IMR-90 (cell line): ENCODE measurements around the gene DCUN1D1. TPM values are rescaled to one million over a fixed set of nuclear protein-coding genes. Genes with fewer than 3 reads are reported as not detected.
A peak's percentile ranks its signal among the peaks of the same experiment; 100 is the strongest.

ENCODE experiments used
- ATAC-seq: fragments of 200-7000 bp; cut with Tn5 transposase; 2 replicates; pipeline ENCODE4 v1.9.1; 2020; ENCODE audit warnings: low read depth, mild to moderate bottlenecking, moderate library complexity
- BruUV-seq: library from RNA; stranded (reverse); fragments of 400-500 nt; replicated peaks from 2 replicates; lab custom pipeline; 2021; lab: Mats Ljungman, UMichigan
- CTCF ChIA-PET: fragments of 300-600 bp; formaldehyde crosslinking; extraction: SDS; loops from one replicate; lab custom pipeline; 2021; ENCODE audit warnings: antibody characterized with exemption; lab: Yijun Ruan, JAX
- POLR2A ChIA-PET: fragments of 300-600 bp; sonication (Branson Sonifier 250); formaldehyde crosslinking; loops from one replicate; lab custom pipeline; 2022; ENCODE audit warnings: antibody characterized with exemption; ENCODE audit not compliant: unreplicated experiment; lab: Charles Lee
- DNase-seq: peaks from one replicate; pipeline ENCODE4 v3.0.0; 2013
- H2AFZ ChIP-seq: replicated peaks from 2 replicates; pipeline ENCODE3; 2013; ENCODE audit warnings: low read length, mild to moderate bottlenecking; ENCODE audit not compliant: poor library complexity
- H2AK5ac ChIP-seq: 2 replicates; pipeline ENCODE4 v1.6.1; 2013; ENCODE audit warnings: low read depth, low read length, inconsistent platforms
- H2AK9ac ChIP-seq: replicated peaks from 2 replicates; pipeline ENCODE3; 2013; ENCODE audit warnings: mild to moderate bottlenecking, low read depth, low read length, moderate library complexity; ENCODE audit not compliant: poor library complexity
- H2BK120ac ChIP-seq: 2 replicates; pipeline ENCODE4 v1.6.1; 2013; ENCODE audit warnings: low read depth, low read length, inconsistent platforms
- H2BK15ac ChIP-seq: 3 replicates; pipeline ENCODE4 v1.6.1; 2013; ENCODE audit warnings: low read depth, low read length, inconsistent platforms
- H2BK20ac ChIP-seq: 2 replicates; pipeline ENCODE4 v1.6.1; 2013; ENCODE audit warnings: low read depth, mild to moderate bottlenecking, inconsistent platforms, low read length, moderate library complexity
- H2BK5ac ChIP-seq: 2 replicates; pipeline ENCODE4 v1.6.1; 2013; ENCODE audit warnings: mild to moderate bottlenecking, low read depth, low read length, inconsistent platforms; ENCODE audit not compliant: poor library complexity, severe bottlenecking
- H3K14ac ChIP-seq: replicated peaks from 2 replicates; pipeline ENCODE4 v1.6.1; 2013; ENCODE audit warnings: low read depth, low read length, inconsistent platforms
- H3K18ac ChIP-seq: 2 replicates; pipeline ENCODE4 v1.6.1; 2013; ENCODE audit warnings: low read depth, low read length, control low read depth
- H3K23ac ChIP-seq: 2 replicates; pipeline ENCODE4 v1.6.1; 2013; ENCODE audit warnings: low read depth, low read length, inconsistent platforms
- H3K27ac ChIP-seq: 2 replicates; pipeline ENCODE4 v1.5.1; 2013; ENCODE audit warnings: mild to moderate bottlenecking, control low read depth, low read length; ENCODE audit not compliant: insufficient read depth
- H3K27me3 ChIP-seq: 2 replicates; pipeline ENCODE4 v1.6.1; 2013; ENCODE audit warnings: low read length; ENCODE audit not compliant: control insufficient read depth, insufficient read depth
- H3K36me3 ChIP-seq: 2 replicates; pipeline ENCODE4 v1.6.1; 2013; ENCODE audit warnings: low read length, mixed read lengths; ENCODE audit not compliant: control insufficient read depth, insufficient read depth
- H3K4ac ChIP-seq: 2 replicates; pipeline ENCODE4 v1.6.1; 2013; ENCODE audit warnings: low read depth, low read length, inconsistent platforms
- H3K4me1 ChIP-seq: 2 replicates; pipeline ENCODE4 v1.6.1; 2013; ENCODE audit warnings: low read length, mixed read lengths; ENCODE audit not compliant: control insufficient read depth, insufficient read depth
- H3K4me2 ChIP-seq: 2 replicates; pipeline ENCODE4 v1.6.1; 2013; ENCODE audit warnings: low read depth, mild to moderate bottlenecking, control low read depth, low read length, moderate library complexity
- H3K4me3 ChIP-seq: 2 replicates; pipeline ENCODE4 v1.5.1; 2013; ENCODE audit warnings: low read depth, mild to moderate bottlenecking, control low read depth, low read length, moderate library complexity; ENCODE audit not compliant: insufficient read depth
- H3K56ac ChIP-seq: 2 replicates; pipeline ENCODE4 v1.6.1; 2013; ENCODE audit warnings: low read length, inconsistent platforms; ENCODE audit not compliant: insufficient read depth; ENCODE audit errors: extremely low read depth
- H3K79me1 ChIP-seq, 2 experiments: 2 replicates each; pipeline ENCODE4 v1.6.1; 2013; ENCODE audit warnings: low read length in 2 of 2, inconsistent platforms in 1 of 2, low read depth in 1 of 2
- H3K9ac ChIP-seq: 2 replicates; pipeline ENCODE4 v1.6.1; 2013; ENCODE audit warnings: low read depth, low read length, control low read depth
- H3K9me1 ChIP-seq: 2 replicates; pipeline ENCODE4 v1.6.1; 2013; ENCODE audit warnings: low read length, inconsistent platforms; ENCODE audit not compliant: insufficient read depth
- H3K9me3 ChIP-seq: 2 replicates; pipeline ENCODE4 v1.6.1; 2013; ENCODE audit warnings: low read length; ENCODE audit not compliant: control insufficient read depth, insufficient read depth
- H4K20me1 ChIP-seq: 2 replicates; pipeline ENCODE4 v1.6.1; 2013; ENCODE audit warnings: low read length, inconsistent platforms; ENCODE audit not compliant: insufficient read depth
- H4K5ac ChIP-seq: 2 replicates; pipeline ENCODE4 v1.6.1; 2013; ENCODE audit warnings: mild to moderate bottlenecking, low read depth, low read length, control low read depth
- H4K8ac ChIP-seq, 2 experiments: 2 replicates each; pipeline ENCODE4 v1.6.1; 2013; ENCODE audit warnings: low read depth in 2 of 2, low read length in 2 of 2, control low read depth in 1 of 2, inconsistent platforms in 1 of 2
- H4K91ac ChIP-seq: 2 replicates; pipeline ENCODE4 v1.6.1; 2013; ENCODE audit warnings: low read depth, low read length, inconsistent platforms; ENCODE audit not compliant: insufficient read depth
- CHD1 ChIP-seq: IDR thresholded peaks from 2 replicates; pipeline ENCODE4 v1.6.1; 2012; ENCODE audit warnings: low read depth, low read length, improper control_type of control experiment
- NFE2L2 ChIP-seq: fragments of 150-350 bp; IDR thresholded peaks from 2 replicates; pipeline ENCODE4 v1.6.1; 2016; ENCODE audit warnings: low read depth, mild to moderate bottlenecking, low read length
- POLR2A ChIP-seq: IDR thresholded peaks from 2 replicates; pipeline ENCODE4 v1.6.1; 2012; ENCODE audit warnings: mild to moderate bottlenecking, low read depth, low read length
- WGBS, 2 experiments: methylation state at CpG; one replicate each; pipeline versions ENCODE4 v1.1.5 to v1.1.7; 2013; ENCODE audit warnings: missing lambda C conversion rate in 2 of 2; ENCODE audit not compliant: insufficient read length in 1 of 2; ENCODE audit errors: extremely low coverage in 2 of 2; 5-methylcytosine and 5-hydroxymethylcytosine counted together
- dilution Hi-C: fragments of 300-500 bp; cut with HindIII; formaldehyde crosslinking; loops from one replicate; pipeline ENCODE4 v1.14.3; 2018; ENCODE audit warnings: low sequenced_read_pairs; ENCODE audit not compliant: unreplicated experiment
- in situ Hi-C: fragments of 300-500 bp; cut with MboI; formaldehyde crosslinking; loops from 3 replicates; pipeline ENCODE4 v1.14.3; 2019; ENCODE audit warnings: low sequenced_read_pairs, inconsistent platforms, mixed read lengths
- intact Hi-C: fragments of 100-400 bp; cut with micrococcal nuclease; formaldehyde crosslinking; loops from 2 replicates; pipeline ENCODE4 v1.10.0; 2022
- polyA plus RNA-seq, 3 experiments: library from polyadenylated mRNA; depleted of rRNA; stranded (reverse); fragments of >200 nt; gene quantifications; 2 replicates each; pipeline ENCODE4 v1.2.3, GENCODE V29; 2012; ENCODE audit warnings: low replicate concordance in 1 of 3
- total RNA-seq: library from RNA; depleted of rRNA; stranded (reverse); fragments of >200 nt; gene quantifications from 2 replicates; pipeline ENCODE4 v1.2.3, GENCODE V29; 2012
- TF ChIP-seq, protein P1 (sequence below): fragments of 150-350 bp; IDR thresholded peaks from 2 replicates; pipeline ENCODE4 v1.6.1; 2016; ENCODE audit warnings: low read depth, mild to moderate bottlenecking, low read length, moderate library complexity, borderline replicate concordance
- TF ChIP-seq, protein P2 (sequence below): fragments of 150-350 bp; IDR thresholded peaks from 2 replicates; pipeline ENCODE4 v1.6.1; 2017; ENCODE audit warnings: mild to moderate bottlenecking, antibody characterized with exemption, low read length, low read depth

The DCUN1D1 gene
- total and polyA plus RNA-seq, 2 of the 4 experiments (the other 2 are of a cell fraction) = 12.5 to 17.7 TPM

DNA sequence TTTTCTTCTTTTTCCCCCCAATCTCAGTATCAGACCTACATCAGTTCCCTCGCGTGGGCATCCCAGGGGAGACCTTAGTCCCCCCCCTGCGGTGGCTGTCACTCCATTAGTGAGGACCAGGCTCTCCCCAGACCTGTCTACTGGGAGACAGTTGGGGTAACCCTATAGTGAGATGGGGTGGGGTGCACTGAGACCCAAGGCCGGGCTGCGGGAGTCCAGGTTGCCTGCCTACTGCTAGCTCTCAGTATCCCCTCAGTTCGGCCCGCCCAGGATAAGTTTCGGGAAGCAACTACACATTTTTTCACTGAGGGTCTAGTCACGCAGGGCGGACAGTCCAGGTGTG is 671 bp upstream of the DCUN1D1 start:
- Histone ChIP-seq H2AFZ (peak overlapping the region; percentile 94), H3K14ac (peak overlapping the region; percentile 76), H2BK20ac (no peak overlapping the region), H4K8ac (peak overlapping the region; percentile 87 to 88), H4K5ac (peak overlapping the region; percentile 83), H3K79me1 (peaks cover 9 to 23% of the 10 kb centered on the region in 2 experiments), H3K4ac (peak overlapping the region; percentile 80), H2BK120ac (peak overlapping the region; percentile 61; the same call in 1 of the 2 replicates), H3K36me3 (no peaks in the 10 kb centered on the region), H3K56ac (no peak overlapping the region; the same call in 1 of the 2 replicates), H2AK5ac (peak overlapping the region; percentile 49; the same call in 1 of the 2 replicates), H3K23ac (peak overlapping the region; percentile 89; the same call in 1 of the 2 replicates), H3K27ac (peak overlapping the region; percentile 56; the same call in 1 of the 2 replicates), H3K27me3 (no peaks in the 10 kb centered on the region), H3K4me1 (peaks cover 2% of the 10 kb centered on the region), H4K91ac (peak overlapping the region; percentile 71), H2BK15ac (no peak overlapping the region), H3K4me3 (peak overlapping the region; percentile 80), H4K20me1 (peaks cover 21% of the 10 kb centered on the region), H2AK9ac (peak overlapping the region; percentile 77), H3K9me1 (no peaks in the 10 kb centered on the region), H3K9ac (peak overlapping the region; percentile 92), H3K18ac (no peak overlapping the region), H3K4me2 (peak overlapping the region; percentile 69), H2BK5ac (no peak overlapping the region), H3K9me3 (no peaks in the 10 kb centered on the region)
- dilution Hi-C loops = no loop called here
- intact Hi-C loops = loop anchor here (5.0 kb wide), 1 partner anchor 116 kb away; the partner anchor contains the start of gene MCCC1
- ChIA-PET POLR2A (no interaction called here), CTCF (interaction anchor here (1.1 kb wide), 1 partner anchor 99 kb away, joined by 3 read pairs; no protein-coding TSS in a partner anchor)
- ATAC-seq = no peak
- in situ Hi-C loops = no loop called here
- TF ChIP-seq, protein P1, sequence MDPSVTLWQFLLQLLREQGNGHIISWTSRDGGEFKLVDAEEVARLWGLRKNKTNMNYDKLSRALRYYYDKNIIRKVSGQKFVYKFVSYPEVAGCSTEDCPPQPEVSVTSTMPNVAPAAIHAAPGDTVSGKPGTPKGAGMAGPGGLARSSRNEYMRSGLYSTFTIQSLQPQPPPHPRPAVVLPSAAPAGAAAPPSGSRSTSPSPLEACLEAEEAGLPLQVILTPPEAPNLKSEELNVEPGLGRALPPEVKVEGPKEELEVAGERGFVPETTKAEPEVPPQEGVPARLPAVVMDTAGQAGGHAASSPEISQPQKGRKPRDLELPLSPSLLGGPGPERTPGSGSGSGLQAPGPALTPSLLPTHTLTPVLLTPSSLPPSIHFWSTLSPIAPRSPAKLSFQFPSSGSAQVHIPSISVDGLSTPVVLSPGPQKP = no peak
- TF ChIP-seq CHD1 = no peak
- no peak for TF ChIP-seq NFE2L2
- TF ChIP-seq, protein P2, sequence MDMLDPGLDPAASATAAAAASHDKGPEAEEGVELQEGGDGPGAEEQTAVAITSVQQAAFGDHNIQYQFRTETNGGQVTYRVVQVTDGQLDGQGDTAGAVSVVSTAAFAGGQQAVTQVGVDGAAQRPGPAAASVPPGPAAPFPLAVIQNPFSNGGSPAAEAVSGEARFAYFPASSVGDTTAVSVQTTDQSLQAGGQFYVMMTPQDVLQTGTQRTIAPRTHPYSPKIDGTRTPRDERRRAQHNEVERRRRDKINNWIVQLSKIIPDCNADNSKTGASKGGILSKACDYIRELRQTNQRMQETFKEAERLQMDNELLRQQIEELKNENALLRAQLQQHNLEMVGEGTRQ = no peak
- no peak for TF ChIP-seq POLR2A
- WGBS, 2 experiments = 92% methylated on average over 5 of the region's 10 CpGs; no CpG with 5 or more reads in 1 of the 2 experiments
- BruUV-seq = no TSS peak
- DNase-seq = no peak
